Measurements from ENCODE around the gene BRIP1.

Gene BRIP1

GRCh38 chr17:61662186-61662585 lies 201.1 kb downstream of the BRIP1 start:
- Histone ChIP-seq H3K4me1 (ENCODE audit: low read length) (no peaks in the 10 kb centered on the region), H3K4me3 (ENCODE audit: low read length) (no peak overlapping the region), H3K79me2 (ENCODE audit: low read length) (no peaks in the 10 kb centered on the region), H3K36me3 (replicated peaks; ENCODE audit: low read depth, low read length) (no peaks in the 10 kb centered on the region), H3K9me3 (ENCODE audit: insufficient read depth, low read length) (no peaks in the 10 kb centered on the region), H3K9ac (ENCODE audit: low read length) (no peak overlapping the region), H3K4me2 (ENCODE audit: low read length) (no peak overlapping the region), H4K20me1 (ENCODE audit: insufficient read depth, low read length) (no peaks in the 10 kb centered on the region), H3K27ac (ENCODE audit: low read length) (no peak overlapping the region), H2AFZ (ENCODE audit: low read depth, low read length) (no peak overlapping the region), H3K27me3 (ENCODE audit: low read depth, low read length) (no peaks in the 10 kb centered on the region)
- TF ChIP-seq EZH2phosphoT487 (IDR thresholded peaks at IDR 0.05; ENCODE audit: low read depth) (no peak), CTCF (IDR thresholded peaks at IDR 0.05; ENCODE audit: low read depth, low read length) (no peak)

- no peak overlapping the region for H2AFZ ChIP-seq (ENCODE audit: low read depth, low read length)
- H3K4me1 ChIP-seq (ENCODE audit: low read length) = no peaks in the 10 kb centered on the region
- H3K9me3 ChIP-seq (ENCODE audit: insufficient read depth, low read length) = no peaks in the 10 kb centered on the region
- H3K27ac ChIP-seq (ENCODE audit: low read length) = no peak overlapping the region
- no peak overlapping the region for H3K9ac ChIP-seq (ENCODE audit: low read length)
- H4K20me1 ChIP-seq (ENCODE audit: insufficient read depth, low read length) = no peaks in the 10 kb centered on the region
- no peaks in the 10 kb centered on the region for H3K36me3 ChIP-seq (replicated peaks; ENCODE audit: low read depth, low read length)
- no peak overlapping the region for H3K4me3 ChIP-seq (ENCODE audit: low read length)
- no peak overlapping the region for H3K4me2 ChIP-seq (ENCODE audit: low read length)
- TF ChIP-seq CTCF (IDR thresholded peaks at IDR 0.05; ENCODE audit: low read depth, low read length) (no peak), EZH2phosphoT487 (IDR thresholded peaks at IDR 0.05; ENCODE audit: low read depth) (no peak)
- H3K27me3 ChIP-seq (ENCODE audit: low read depth, low read length) = no peaks in the 10 kb centered on the region
- no peaks in the 10 kb centered on the region for H3K79me2 ChIP-seq (ENCODE audit: low read length)
These were observed 202.4 kb downstream of the BRIP1 start for GRCh38 chr17:61660746-61661485.

GRCh38 chr17:61659437-61659836 lies 203.9 kb downstream of the BRIP1 start:
- H3K4me1 ChIP-seq (ENCODE audit: low read length) = no peaks in the 10 kb centered on the region
- no peaks in the 10 kb centered on the region for H3K36me3 ChIP-seq (replicated peaks; ENCODE audit: low read depth, low read length)
- H3K9ac ChIP-seq (ENCODE audit: low read length) = no peak overlapping the region
- H3K9me3 ChIP-seq (ENCODE audit: insufficient read depth, low read length) = no peaks in the 10 kb centered on the region
- H4K20me1 ChIP-seq (ENCODE audit: insufficient read depth, low read length) = no peaks in the 10 kb centered on the region
- H2AFZ ChIP-seq (ENCODE audit: low read depth, low read length) = no peak overlapping the region
- no peak overlapping the region for H3K4me3 ChIP-seq (ENCODE audit: low read length)
- TF ChIP-seq EZH2phosphoT487 (IDR thresholded peaks at IDR 0.05; ENCODE audit: low read depth) (no peak), CTCF (IDR thresholded peaks at IDR 0.05; ENCODE audit: low read depth, low read length) (no peak)
- no peak overlapping the region for H3K27ac ChIP-seq (ENCODE audit: low read length)
- no peak overlapping the region for H3K4me2 ChIP-seq (ENCODE audit: low read length)
- no peaks in the 10 kb centered on the region for H3K79me2 ChIP-seq (ENCODE audit: low read length)
- no peaks in the 10 kb centered on the region for H3K27me3 ChIP-seq (ENCODE audit: low read depth, low read length)

GRCh38 chr17:61658183-61658582 lies 205.1 kb downstream of the BRIP1 start:
- H4K20me1 ChIP-seq (ENCODE audit: insufficient read depth, low read length) = no peaks in the 10 kb centered on the region
- no peak overlapping the region for H2AFZ ChIP-seq (ENCODE audit: low read depth, low read length)
- H3K4me3 ChIP-seq (ENCODE audit: low read length) = no peak overlapping the region
- no peaks in the 10 kb centered on the region for H3K79me2 ChIP-seq (ENCODE audit: low read length)
- H3K27me3 ChIP-seq (ENCODE audit: low read depth, low read length) = no peaks in the 10 kb centered on the region
- TF ChIP-seq CTCF (IDR thresholded peaks at IDR 0.05; ENCODE audit: low read depth, low read length) (no peak), EZH2phosphoT487 (IDR thresholded peaks at IDR 0.05; ENCODE audit: low read depth) (no peak)
- no peak overlapping the region for H3K27ac ChIP-seq (ENCODE audit: low read length)
- no peak overlapping the region for H3K4me2 ChIP-seq (ENCODE audit: low read length)
- H3K9me3 ChIP-seq (ENCODE audit: insufficient read depth, low read length) = no peaks in the 10 kb centered on the region
- no peaks in the 10 kb centered on the region for H3K36me3 ChIP-seq (replicated peaks; ENCODE audit: low read depth, low read length)
- H3K4me1 ChIP-seq (ENCODE audit: low read length) = no peaks in the 10 kb centered on the region
- H3K9ac ChIP-seq (ENCODE audit: low read length) = no peak overlapping the region

Data from OCI-LY3 (cell line).